HG03565 (cell line): ENCODE data around the gene SIRT7.
"Not testable (repeated sequence)": the region's sequence is repeated elsewhere in the genome, so short reads cannot be mapped to it uniquely, and the experiment has no call there.

ENCODE experiments used
- ATAC-seq: cut with Tn5 transposase; IDR thresholded peaks from one replicate; pipeline ENCODE4 v1.9.1; 2021; ENCODE audit warnings: mild to moderate bottlenecking, moderate library complexity; ENCODE audit not compliant: unreplicated experiment

The SIRT7 gene

GRCh38 chr17:81954131-81955057 lies 36.4 kb upstream of the SIRT7 start:
- ATAC-seq: no peak

DNA sequence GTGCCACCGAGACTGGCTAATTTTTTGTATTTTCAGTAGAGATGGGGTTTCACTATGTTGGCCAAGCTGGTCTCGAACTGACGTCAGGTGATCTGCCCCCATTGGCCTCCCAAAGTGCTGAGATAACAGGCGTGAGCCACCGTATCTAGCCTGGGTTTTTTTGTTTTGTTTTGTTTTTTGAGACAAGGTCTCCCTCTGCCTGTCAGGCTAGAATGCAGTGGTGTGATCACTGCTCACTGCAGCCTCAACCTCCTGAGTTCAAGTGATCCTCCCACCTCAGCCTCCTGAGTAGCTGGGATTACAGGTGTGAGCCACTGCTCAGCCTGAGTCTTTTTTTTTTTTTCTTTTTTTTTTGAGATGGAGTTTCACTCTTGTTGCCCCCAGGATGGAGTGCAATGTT lies 35.5 kb upstream of the SIRT7 start:
- not testable (repeated sequence) for ATAC-seq

- ATAC-seq: no peak
These were observed 34.8 kb upstream of the SIRT7 start for GRCh38 chr17:81952792-81953228.

- ATAC-seq: no peak
These were observed 34.1 kb upstream of the SIRT7 start for GRCh38 chr17:81951785-81952684.

DNA sequence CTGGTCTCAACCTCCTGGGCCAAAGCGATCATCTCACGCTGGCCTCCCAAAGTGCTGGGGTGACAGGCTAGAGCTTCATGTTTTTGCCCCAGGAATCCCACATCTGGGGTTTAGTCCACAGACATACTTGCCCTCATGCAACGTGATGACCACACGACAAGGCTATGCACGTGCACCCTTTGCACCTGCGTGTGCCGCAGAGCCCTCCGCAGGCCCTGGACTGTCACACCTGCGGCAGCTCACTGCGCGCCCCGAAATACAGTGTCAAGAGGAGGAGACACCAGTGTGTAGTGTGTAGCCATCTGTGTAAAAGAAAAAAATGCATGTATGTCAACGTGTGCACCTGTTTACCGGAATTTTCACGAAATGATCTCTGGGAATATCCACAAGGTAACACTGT lies 32.5 kb upstream of the SIRT7 start:
- no peak for ATAC-seq

GRCh38 chr17:81948635-81949378 lies 30.8 kb upstream of the SIRT7 start:
- no peak for ATAC-seq

GRCh38 chr17:81947189-81947588 lies 29.2 kb upstream of the SIRT7 start, which contains the start of gene MYADML2:
Gene MYADML2, minus strand, starts transcription at chr17:81947233. Its CDS starts 5,492 bp downstream, at chr17:81941741.
- no peak for ATAC-seq

- no peak for ATAC-seq
These were observed 26.9 kb upstream of the SIRT7 start for GRCh38 chr17:81944858-81945257.

GRCh38 chr17:81942167-81942553 lies 24.2 kb upstream of the SIRT7 start:
- ATAC-seq: no peak

- ATAC-seq: no peak
These were observed 23.6 kb upstream of the SIRT7 start for GRCh38 chr17:81941484-81942166.

DNA sequence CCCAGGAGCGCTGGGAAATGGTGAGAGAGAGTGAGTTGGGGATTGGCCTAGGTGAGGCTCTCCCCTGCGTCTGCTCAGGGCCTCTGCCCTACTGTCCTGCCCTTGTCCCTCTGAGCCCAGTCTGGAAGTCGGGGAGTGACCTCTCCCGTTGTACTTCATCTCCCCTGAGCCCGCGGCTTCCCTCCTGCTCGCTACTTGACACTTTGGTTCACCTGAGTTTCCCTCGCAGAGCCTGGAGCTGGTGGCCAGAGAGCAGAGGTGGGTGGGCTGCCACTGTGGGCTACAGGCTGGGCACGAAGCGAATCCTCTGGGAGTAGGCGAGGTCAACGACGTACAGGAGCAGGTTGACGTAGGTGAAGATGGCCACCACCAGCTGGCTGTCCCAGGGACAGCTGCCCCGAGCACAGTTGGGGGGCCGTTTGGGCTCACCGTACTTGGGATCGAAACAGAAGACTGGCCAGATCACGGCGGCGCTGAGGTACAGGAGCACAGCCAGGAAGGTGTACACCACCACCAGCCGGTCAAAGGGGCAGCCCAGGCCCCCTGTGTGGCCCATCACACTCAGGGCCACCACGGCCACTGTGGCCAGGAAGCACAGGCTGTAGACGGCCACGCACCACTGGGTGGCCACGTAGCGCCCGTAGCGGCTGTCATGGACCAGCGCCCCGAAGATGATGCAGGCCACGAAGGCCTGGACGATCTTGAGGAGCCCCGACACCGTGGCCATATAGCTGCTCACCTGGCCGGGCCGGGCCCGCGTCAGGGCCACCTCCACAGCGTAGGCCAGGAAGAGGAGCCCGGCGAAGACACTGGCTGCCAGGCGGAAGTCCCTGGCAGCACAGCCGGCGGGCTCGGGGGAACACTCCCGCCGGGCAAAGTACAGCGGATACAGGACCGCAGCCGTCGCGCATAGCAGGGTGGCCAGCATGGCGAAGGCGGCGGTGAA lies 22.8 kb upstream of the SIRT7 start:
- no peak for ATAC-seq

DNA sequence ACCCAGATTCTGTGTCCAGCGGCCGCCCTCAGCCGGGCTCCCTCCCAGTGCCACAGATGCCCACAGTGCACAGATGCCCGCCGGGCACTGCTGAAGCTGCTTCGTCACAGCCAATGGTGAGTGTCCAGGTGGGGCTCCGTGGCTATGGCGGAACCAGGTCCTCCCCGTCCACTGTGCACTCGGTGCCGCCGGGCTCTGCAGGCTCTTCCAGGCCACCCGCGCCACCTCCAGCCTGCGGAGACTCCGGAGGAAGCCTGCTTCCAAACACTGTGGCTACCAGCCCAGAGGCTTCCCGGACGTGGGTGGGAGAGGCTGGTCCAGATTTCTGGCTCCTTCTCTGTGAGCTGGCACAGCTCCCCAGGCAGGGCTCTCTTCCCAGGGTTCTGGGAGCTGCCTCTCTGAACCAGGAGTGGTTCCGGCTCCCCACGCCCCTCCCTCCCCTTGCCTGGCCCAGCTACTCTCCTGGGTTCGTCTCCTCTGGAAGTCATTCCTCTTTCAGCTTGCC lies 22.0 kb upstream of the SIRT7 start:
- ATAC-seq: no peak

DNA sequence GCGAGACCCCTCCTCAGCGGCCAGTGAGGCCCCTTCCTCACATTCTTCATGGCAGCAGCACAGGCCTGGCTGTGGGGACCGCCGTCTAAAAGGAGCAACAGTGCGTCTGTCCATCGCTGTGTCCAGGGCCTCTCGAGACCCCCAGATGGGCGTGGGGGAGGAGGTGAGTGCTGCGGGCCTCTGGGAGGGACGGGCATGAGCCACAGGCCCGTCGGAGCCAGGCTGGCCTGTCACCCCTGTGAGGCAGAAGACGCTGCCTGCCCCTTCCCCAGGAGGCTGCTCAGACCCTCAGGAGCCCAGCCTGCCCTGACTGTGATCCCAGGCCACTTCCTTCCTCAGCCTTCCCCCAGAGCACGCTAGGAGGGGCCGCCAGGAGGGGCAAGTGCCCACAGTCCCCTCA lies 21.2 kb upstream of the SIRT7 start:
- ATAC-seq: no peak

DNA sequence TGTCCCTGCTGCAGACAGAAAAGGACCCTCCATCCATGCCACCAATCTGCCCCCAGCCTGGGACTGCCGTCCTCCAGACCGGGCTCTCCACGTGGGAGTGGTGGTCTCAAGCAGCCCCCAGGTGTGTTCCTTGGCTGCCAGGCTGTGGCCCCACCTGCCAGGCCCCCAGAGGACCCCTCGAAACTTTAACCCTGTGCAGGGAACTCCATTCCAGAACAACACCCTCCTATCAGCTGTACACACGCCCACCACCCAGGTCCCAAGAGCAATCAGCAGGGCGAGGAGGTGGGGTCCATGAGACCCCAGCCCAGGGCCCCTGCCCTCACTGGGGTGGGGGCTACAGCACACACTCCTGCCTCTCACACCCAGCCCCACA lies 17.7 kb upstream of the SIRT7 start:
- no peak for ATAC-seq

DNA sequence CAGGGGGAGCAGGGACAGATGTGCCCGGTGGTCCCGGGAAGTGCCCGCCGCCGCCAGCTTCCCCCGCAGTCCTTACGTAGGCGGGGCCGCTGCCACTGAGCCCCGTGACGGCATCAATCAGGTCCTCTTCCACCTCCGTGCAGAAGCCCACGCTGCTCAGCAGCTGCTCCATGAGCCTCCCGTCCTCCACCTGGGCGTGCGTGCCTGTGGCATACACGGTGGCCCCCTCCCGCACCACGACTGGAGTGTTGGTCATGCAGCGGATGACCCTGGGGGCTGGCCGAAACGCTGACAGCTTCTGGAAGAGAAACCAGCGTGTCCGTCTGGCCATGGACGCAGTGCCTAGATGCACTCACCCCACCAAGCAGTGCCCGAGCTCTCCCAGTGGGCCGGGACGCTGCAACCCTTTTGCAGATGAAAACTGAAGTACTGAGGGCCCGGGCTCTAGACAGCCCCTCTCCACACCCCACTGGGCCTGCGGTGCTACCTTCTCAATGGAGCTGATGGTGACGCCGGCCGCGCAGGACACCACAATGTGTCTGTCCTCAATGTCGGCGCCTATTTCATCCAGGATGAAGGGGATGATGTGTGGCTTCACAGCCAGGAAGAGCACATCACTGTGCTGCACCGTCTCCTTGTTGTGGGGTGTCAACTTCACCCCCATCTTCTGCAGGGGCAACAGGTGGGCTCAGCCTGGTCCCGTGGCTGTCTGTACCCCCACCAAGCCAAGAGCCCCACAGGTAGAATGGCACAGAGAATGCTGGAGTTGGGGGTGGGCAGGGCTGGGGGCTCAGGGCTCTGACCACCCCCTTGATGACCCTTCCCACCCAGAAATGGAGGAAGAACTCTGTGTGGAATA lies 17.1 kb upstream of the SIRT7 start:
- no peak for ATAC-seq

DNA sequence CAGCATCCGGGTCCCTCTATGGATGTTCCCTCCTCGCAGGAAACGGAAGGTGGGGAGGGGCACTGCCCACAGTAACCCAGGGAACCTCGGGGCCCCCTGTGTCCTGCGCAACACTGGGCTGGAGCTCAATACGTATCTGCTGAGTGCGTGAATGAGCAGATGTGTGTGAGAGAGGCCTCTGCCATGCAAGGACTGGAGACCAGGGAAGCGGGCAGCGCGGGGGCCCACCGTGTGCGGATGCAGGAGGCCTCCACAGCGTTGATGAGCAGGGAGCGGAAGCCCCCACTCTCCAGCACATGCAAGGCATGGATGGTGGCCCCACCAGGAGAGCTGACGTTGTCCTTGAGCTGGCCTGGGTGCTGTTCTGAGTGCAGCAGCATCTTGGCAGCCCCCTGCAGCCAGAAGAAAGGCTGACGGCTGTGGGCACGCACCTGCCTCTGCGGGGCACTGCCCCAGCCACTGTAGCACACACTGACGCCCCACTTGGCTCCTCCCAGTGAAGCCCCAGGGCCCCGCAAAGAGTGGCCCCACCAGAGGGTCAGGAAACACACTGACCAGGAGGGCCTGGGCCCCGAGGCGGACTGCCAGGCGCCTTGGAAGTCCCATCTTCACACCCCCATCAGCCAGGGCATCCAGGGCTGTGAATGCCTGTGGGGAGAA lies 16.3 kb upstream of the SIRT7 start:
- ATAC-seq: no peak

DNA sequence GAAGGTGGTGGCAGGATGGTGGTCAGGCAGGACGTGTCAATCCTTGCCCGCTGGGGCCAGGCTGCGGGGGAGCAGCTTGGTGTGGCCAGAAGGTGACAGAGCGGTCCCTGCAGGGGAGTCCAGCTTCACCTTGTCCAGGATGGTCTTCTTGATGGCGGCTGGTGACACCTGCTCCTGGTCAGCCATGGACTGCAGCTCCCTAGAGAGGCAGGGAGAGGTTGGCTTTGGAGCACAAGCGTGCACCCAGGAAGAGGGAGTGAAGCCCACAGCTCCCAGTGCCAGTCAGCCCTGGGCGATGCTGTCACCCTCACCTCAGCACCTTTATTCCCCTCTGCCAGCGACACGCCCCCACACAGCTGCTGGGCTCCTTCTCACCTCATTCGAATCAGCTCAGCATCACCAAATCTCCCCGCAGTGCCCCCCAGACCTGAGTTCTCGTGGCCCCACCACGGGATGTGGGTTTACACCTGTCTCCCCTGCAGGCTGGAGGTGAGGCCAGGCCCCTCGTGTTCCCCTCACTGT lies 15.3 kb upstream of the SIRT7 start:
- ATAC-seq: no peak
